Parathyroid adenoma (tissue), 2 donors: Measurements from ENCODE around the gene MAD1L1.

Experiments
- H2AFZ ChIP-seq: fragments of 300-600 bp; sonication (generic); one replicate; pipeline ENCODE4 v1.7.0; 2017; ENCODE audit warnings: antibody characterized with exemption, mild to moderate bottlenecking
- H3K27ac ChIP-seq: fragments of 300-600 bp; sonication (generic); one replicate; pipeline ENCODE4 v1.7.0; 2017
- H3K27me3 ChIP-seq: fragments of 300-600 bp; sonication (generic); one replicate; pipeline ENCODE4 v1.7.0; 2017; ENCODE audit warnings: low read length; ENCODE audit not compliant: control insufficient read depth, insufficient read depth
- H3K36me3 ChIP-seq: fragments of 300-600 bp; sonication (generic); one replicate; pipeline ENCODE4 v1.7.0; 2017; ENCODE audit warnings: low read length; ENCODE audit not compliant: control insufficient read depth, insufficient read depth
- H3K4me1 ChIP-seq: fragments of 300-600 bp; sonication (generic); one replicate; pipeline ENCODE4 v1.7.0; 2017; ENCODE audit warnings: control low read depth
- H3K4me2 ChIP-seq: fragments of 300-600 bp; sonication (generic); one replicate; pipeline ENCODE4 v1.7.0; 2017; ENCODE audit warnings: low read length
- H3K4me3 ChIP-seq: fragments of 300-600 bp; sonication (generic); one replicate; pipeline ENCODE4 v1.7.0; 2017; ENCODE audit warnings: low read depth, low read length
- H3K79me2 ChIP-seq: fragments of 300-600 bp; sonication (generic); one replicate; pipeline ENCODE4 v1.7.0; 2017; ENCODE audit warnings: control low read depth
- H3K9ac ChIP-seq: fragments of 300-600 bp; sonication (generic); one replicate; pipeline ENCODE4 v1.7.0; 2017; ENCODE audit warnings: mild to moderate bottlenecking
- H3K9me3 ChIP-seq: fragments of 300-600 bp; sonication (generic); one replicate; pipeline ENCODE4 v1.7.0; 2017; ENCODE audit warnings: low read length; ENCODE audit not compliant: control insufficient read depth
- TF ChIP-seq, protein P1 (sequence below): fragments of 300-600 bp; sonication (generic); IDR thresholded peaks from one replicate; pipeline ENCODE4 v1.7.0; 2017; ENCODE audit warnings: antibody characterized with exemption, mild to moderate bottlenecking
- donor health status: primary hyperparathyroidism.

MAD1L1 gene

DNA sequence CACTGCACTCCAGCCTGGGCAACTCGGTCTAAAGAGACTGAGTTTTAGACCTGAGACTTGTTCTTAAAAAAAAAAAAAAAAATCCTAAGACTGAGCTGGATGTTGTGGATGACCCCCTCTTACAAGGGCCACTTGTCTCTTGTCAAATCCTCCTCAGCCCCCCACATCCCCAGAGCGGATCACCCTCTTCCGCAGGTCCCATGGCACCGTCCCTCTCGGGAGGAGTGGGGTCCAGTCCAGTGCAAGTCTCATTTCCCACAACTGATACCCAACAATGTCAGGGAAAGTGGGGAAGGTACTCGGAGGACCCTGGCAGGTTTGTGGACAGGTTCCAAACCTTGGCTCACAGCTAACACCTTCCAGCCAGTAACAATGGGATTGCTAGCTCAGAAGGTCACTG is 462.4 kb downstream of the MAD1L1 start:
- Histone ChIP-seq H3K9me3 (no peaks in the 10 kb centered on the region), H3K9ac (no peak overlapping the region), H2AFZ (no peak overlapping the region), H3K79me2 (no peaks in the 10 kb centered on the region), H3K4me3 (no peak overlapping the region), H3K36me3 (no peaks in the 10 kb centered on the region), H3K4me1 (no peaks in the 10 kb centered on the region), H3K27ac (no peak overlapping the region), H3K4me2 (no peak overlapping the region), H3K27me3 (no peaks in the 10 kb centered on the region)
- TF ChIP-seq, protein P1, sequence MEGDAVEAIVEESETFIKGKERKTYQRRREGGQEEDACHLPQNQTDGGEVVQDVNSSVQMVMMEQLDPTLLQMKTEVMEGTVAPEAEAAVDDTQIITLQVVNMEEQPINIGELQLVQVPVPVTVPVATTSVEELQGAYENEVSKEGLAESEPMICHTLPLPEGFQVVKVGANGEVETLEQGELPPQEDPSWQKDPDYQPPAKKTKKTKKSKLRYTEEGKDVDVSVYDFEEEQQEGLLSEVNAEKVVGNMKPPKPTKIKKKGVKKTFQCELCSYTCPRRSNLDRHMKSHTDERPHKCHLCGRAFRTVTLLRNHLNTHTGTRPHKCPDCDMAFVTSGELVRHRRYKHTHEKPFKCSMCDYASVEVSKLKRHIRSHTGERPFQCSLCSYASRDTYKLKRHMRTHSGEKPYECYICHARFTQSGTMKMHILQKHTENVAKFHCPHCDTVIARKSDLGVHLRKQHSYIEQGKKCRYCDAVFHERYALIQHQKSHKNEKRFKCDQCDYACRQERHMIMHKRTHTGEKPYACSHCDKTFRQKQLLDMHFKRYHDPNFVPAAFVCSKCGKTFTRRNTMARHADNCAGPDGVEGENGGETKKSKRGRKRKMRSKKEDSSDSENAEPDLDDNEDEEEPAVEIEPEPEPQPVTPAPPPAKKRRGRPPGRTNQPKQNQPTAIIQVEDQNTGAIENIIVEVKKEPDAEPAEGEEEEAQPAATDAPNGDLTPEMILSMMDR, result no peak

DNA sequence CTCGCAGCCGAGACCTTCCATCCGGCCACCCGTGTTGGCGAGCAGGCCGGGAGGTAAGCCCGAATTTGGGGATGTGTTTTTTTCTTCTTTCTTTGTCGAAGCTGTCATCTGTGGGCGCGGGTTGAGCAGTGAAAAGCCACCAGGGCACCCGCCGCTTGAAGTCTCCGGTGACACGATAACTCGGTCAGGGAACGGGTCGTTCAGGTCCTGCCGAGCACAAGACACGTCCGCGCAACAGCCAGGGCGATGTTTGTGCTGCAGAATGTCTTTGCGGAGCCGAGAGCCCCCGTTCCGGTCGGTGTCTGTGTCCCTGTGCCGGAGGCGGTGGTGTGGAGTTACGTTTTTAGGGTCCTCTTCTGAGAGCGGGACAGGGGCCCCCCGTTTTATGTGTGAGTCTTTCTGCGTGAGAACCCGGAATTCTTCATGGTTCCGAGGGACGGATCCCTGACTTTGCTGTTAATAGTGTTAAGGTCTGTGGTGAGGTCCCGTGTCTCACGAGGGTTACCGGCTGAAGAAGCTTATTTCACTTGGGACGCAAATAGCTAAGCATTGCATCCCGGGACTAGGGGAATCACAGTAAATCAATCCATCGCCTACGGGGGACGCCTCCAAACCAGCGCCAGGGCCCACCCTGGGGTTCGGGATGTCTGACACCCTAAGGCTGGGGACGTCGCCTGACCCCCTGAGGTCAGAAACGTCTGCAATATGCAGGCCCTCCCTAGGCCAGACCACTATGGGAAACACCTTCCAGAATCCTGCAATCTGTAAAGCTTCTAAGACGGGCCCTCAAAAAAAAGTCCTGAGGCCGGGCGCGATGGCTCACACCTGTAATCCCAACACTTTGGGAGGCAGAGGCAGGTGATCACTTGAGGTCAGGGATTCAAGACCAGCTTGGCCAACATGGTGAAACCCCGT is 463.2 kb downstream of the MAD1L1 start:
- no peaks in the 10 kb centered on the region for H3K9me3 ChIP-seq
- H3K4me3 ChIP-seq, result no peak overlapping the region
- no peak overlapping the region for H3K9ac ChIP-seq
- H3K27ac ChIP-seq, result no peak overlapping the region
- H3K79me2 ChIP-seq, result no peaks in the 10 kb centered on the region
- no peaks in the 10 kb centered on the region for H3K27me3 ChIP-seq
- H3K4me1 ChIP-seq, result no peaks in the 10 kb centered on the region
- H2AFZ ChIP-seq, result no peak overlapping the region
- no peaks in the 10 kb centered on the region for H3K36me3 ChIP-seq
- H3K4me2 ChIP-seq, result no peak overlapping the region
- TF ChIP-seq, protein P1, result no peak

DNA sequence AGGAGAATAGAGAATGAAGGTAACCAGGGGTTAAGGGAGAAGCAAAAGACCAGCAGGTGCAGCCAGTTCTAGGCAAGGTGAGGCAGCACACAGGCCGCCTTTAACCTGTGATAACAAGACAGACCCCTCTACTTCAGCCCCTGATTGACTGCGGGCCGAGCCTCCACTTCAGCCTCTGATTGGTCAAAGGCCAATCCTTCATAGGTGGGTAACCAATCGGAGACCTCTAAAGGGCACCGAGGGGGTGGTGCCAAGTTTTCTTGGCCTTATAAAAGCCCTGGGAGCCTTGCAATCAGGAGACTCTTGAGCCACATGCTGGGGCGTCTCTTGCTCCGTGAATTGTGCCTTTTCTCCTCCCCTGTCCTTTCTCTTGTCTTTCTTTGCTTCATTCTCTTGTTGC is 463.9 kb downstream of the MAD1L1 start:
- Histone ChIP-seq H3K27ac (no peak overlapping the region), H2AFZ (no peak overlapping the region), H3K9ac (no peak overlapping the region), H3K4me3 (no peak overlapping the region), H3K79me2 (no peaks in the 10 kb centered on the region), H3K4me1 (no peaks in the 10 kb centered on the region), H3K36me3 (no peaks in the 10 kb centered on the region), H3K27me3 (no peaks in the 10 kb centered on the region), H3K9me3 (no peaks in the 10 kb centered on the region), H3K4me2 (no peak overlapping the region)
- TF ChIP-seq, protein P1, result no peak

DNA sequence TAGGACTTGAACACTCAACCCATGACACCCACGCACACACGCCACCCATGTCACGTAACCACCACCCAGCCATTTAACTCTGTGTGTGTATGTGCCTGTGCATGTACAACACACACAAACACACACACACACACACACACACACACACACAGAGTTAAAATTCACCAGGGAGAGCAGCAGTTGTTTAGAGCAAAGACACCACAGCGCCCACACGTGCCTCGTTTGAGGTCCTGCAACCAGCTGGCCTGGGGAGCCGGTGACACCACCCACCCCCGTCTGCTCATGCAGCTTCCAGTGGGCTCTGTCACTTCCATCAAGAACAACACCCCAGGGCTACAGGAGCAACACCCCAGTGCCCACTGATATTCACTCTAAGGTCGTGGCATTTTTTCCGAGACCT is 465.2 kb downstream of the MAD1L1 start:
- H3K9me3 ChIP-seq, result no peaks in the 10 kb centered on the region
- H3K79me2 ChIP-seq, result no peaks in the 10 kb centered on the region
- H2AFZ ChIP-seq, result no peak overlapping the region
- TF ChIP-seq, protein P1, result no peak
- no peak overlapping the region for H3K4me3 ChIP-seq
- no peaks in the 10 kb centered on the region for H3K36me3 ChIP-seq
- H3K27me3 ChIP-seq, result no peaks in the 10 kb centered on the region
- no peak overlapping the region for H3K27ac ChIP-seq
- H3K9ac ChIP-seq, result no peak overlapping the region
- no peaks in the 10 kb centered on the region for H3K4me1 ChIP-seq
- no peak overlapping the region for H3K4me2 ChIP-seq
